HPDE6-E6E7 (cell line): Measurements from ENCODE around the gene SPECC1.
"Not testable (repeated sequence)": the region's sequence is repeated elsewhere in the genome, so short reads cannot be mapped to it uniquely, and the experiment has no call there.

Experiments
- DNase-seq: peaks from one replicate; pipeline ENCODE4 v3.0.0; 2011; ENCODE audit warnings: missing footprints; ENCODE audit errors: extremely low spot score

SPECC1 gene

DNA sequence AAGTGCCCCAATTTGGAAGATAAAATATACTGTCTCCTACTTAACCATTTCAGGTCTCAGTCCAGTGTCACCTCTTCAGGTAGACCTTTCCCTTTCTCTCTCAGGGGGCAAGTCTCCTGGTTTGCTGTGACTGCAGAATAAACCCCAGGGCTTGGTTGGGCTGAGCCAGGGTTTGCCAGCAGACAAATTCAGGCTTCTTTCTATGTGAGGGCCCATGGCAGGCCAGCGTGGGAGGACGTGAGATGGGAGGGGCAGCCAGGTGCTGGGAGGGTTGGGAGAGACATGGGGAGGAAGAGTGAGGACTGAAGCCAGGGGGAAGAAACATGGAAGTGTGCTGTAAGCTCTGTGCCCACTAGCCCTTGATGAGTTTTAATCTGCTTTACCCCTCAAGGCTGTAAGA lies 163.2 kb downstream of the SPECC1 start:
- DNase-seq, result no peak

DNA sequence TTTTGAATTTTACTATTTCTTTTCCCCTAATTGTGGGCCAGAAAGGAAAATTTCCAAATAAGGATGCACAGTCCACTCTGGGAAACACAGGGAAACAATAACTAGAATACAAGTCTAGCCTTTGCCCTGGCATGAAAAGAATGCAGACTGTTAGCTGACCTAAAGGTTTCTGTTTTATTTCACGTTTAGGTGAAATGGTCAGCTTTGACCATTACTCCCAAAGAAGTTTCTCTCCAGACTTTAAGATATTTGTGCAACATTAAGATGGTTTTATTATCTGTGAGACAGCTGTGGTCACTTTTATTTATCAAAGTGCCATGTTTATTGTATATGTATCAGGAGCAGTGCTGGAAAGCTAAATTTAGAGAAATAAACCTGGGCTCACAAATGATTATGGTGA lies 163.9 kb downstream of the SPECC1 start:
- DNase-seq, result no peak

DNA sequence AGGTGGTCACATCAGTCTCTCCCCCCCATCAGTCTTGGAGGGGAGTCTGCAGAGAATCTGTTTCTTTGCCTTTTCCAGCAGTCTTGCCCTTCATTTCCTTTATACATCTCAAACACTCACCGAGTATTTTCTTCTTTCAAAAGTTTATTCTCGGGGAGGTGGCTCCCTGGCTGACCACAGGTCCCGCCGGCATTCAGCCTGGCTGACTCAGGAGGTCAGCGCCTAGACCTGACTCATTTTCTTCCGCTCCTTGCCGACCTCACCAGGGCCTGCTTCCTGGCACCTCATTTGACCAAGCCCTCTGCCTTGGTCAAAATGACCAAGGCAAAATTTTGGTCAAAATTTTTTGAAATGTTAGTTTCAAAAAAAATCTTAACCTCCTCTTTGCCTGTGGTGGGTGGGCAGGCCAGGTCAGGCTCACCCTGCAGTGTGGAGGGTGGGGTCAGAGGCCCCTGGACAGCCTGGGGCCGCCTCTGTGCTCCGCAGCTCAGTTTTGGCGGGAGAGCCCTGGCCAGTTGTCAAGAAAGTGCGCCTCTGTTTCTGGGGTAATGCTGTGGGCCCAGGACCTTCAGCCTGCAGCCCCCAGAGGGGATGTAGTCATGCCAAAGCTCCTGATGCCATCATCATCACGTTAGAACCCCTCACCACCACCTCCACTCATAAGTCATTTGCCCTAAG lies 165.6 kb downstream of the SPECC1 start:
- no peak for DNase-seq

DNA sequence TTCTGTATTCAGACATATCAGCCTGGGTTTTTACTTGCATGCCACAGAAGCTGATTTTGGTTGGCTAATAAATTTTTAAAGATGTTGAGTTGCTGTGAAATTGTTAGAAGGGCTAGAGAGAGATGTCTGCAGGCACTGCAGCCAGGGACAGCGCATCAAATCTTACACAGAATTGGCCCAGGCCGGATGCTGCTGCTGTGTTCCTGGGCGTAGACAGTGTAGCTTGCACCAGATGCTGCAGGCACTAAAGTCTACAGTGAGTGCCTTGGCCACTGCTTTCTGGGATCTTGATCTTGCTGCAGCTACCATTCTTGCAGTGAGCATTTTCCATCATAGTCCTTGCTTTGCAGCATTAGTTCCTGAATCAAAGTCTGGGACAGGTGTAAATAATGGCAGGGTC lies 169.9 kb downstream of the SPECC1 start:
- DNase-seq, result no peak

DNA sequence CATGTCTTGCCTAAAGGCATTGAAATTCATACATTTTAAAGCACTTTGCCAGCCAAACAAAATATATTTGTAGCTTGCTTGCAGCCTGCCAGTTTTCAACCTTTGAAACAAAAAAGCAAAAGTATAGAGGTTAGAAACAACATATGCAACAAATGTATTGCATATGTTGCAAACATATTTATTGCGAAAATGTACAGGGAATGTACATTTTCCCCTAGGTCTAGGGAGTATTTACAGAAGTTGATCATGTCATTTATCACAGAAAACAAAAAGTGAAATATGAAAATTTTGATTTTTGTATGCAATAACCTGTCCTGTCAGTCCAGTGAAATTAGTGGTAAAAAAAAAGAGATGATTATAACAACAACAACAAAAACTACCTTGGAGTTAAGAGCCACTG lies 171.5 kb downstream of the SPECC1 start:
- no peak for DNase-seq

DNA sequence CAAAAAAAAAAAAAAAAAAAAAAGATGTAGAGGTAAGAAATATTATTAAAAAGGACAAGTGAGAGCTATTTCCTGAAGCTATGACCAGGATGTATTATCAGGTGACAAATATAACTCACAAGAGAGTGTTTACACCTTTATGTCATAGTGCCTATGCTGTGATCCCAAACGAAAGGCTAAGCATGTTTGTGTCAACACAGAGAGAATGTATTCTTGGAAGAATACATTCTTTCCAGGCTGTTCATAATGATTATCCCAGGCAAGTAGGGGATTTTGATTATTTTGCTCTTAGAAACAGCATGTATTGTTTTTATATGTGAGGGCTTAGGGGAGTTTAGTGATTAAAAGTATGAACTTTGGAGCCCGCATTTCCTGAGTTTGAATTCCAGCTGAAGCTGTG lies 175.0 kb downstream of the SPECC1 start:
- DNase-seq, result no peak

DNA sequence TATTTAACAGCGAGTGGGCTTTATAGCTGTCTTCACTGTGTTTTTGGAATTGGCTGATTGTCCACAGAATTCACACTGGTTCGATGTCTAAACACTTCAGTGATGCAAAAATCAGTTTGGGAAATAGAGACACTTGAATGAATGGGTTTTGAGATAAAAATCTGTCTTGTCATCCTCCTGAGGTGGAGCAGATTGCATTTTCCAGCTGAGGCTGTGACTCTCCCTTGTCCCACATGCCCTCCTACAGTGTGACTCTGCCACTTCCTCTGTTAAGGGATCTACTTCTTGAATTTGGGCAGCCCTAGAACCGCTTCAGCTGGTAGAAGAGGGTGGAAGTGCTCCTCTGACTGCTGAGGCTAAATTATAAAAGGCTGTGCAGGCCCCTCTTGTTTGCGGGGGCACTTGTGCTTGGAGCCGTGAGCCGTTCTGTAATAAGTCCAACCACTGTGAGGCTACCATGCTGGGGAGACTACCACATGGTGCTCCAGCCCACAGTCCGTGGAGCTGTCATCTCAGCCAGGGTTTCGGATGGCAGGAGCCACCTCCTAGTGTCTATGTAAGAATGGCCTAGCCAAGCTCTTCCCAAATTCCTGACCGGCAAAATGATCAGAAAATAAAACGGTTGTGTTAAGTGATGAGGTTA lies 175.9 kb downstream of the SPECC1 start:
- no peak for DNase-seq

DNA sequence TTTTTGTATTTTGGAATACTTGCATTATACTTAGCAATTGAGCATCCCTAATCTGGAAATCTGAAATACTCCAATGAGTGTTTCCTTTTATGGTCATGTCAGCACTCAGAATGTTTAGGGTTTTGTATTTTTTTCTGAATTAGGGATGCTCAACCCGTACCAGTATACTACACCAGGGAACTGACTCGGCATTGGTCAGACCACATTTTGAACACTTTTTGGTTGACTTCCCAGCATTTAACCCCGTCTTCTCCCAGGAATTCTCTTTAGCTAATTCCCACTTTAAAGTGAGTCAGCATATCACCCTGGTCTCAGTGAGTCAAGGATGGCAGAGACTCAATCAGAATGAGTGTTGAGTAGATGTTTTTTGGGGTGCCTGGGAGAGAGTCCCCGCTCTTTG lies 177.9 kb downstream of the SPECC1 start:
- no peak for DNase-seq

DNA sequence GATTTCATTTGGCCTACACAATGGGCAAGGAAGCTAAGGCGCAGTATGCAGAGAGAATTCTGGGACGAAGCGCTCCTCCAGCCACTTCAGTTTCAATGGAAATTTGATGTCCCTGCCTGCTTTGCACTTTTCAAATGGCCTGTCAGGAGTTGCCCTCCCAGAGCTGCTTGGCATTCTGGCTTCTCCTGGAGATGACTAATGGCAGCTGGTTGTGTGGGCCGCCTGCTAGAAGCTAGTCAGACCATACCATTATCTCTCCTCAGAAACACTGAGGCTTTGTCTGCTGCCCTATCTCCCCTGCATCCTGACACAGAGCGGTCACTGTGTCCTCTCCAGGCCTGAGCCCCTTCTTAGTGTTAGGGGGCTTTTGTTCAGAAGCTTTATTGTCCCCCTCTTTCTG lies 180.1 kb downstream of the SPECC1 start:
- DNase-seq, result peak; percentile 74

DNA sequence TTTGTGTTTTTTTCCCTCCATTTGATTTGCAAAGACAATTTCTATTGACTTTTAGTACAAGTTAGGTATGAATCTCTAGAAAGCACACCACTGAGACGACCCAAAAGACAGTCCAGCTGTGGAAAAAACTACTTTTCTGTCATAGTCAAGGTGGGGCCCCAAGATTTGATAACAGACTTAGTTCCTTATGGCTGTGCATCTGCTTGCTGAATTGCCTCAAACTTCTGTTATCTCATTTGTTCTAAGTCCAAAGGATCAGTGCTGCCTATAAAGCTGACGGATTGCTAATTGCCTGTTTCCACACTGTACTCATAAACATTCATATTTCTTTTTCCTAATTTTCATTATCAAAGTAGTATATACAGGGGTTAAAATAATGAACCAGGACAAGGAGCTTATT lies 180.8 kb downstream of the SPECC1 start:
- DNase-seq, result no peak

DNA sequence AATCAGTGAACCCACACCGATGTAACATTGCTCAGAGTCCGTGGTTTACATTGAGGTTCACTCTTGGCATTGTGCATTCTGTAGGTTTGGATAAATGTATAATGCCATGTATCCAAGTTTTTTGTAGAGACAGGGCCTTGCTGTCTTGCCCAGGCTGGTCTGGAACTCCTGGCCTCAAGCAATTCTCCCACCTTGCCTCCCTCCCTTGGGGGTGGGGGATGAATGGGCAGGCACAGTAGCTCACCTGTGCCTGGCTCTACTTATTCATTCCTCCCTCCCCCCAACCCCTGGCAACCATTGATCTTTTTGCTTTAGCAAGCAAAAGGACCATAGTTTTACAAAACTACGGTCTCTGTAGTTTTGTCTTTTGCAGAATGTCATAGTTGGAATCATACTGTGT lies 181.4 kb downstream of the SPECC1 start:
- no peak for DNase-seq

DNA sequence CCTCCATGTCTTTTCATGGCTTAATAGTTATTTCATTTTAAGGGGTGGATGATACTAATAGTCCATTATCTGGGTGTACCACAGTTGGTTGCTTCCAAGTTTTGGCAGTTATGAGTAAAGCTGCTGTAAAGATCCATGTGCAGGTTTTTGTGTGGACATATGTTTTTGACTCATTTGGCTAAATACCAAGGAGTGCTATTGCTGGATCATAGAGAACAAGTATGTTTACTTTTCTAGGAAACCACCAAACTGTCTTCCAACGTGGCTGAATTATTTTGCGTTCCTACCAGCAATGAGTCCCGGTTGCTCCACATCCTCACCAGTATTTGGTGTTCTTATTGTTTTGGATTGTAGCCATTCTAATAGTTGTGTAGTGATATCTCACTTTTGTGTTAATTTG lies 181.9 kb downstream of the SPECC1 start:
- DNase-seq, result no peak

DNA sequence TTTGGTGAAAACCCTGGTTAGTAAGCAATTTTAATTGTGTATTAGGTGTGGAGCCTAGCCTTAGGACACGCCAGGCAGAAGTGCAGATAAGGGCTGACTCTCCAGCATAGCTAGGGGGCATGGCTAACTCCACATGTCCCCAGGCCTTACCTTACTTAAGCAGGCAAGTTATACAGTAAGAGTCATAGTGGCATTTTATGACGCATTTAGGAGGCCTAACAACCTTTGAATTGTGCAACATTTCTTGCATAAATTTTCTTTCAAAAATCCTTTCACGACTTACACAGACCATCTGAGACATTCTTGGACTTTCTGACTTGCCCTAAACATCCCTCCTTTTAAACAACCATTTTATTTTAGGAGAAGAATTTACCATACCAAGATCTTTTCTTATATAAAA lies 187.1 kb downstream of the SPECC1 start:
- DNase-seq, result not testable (repeated sequence)

DNA sequence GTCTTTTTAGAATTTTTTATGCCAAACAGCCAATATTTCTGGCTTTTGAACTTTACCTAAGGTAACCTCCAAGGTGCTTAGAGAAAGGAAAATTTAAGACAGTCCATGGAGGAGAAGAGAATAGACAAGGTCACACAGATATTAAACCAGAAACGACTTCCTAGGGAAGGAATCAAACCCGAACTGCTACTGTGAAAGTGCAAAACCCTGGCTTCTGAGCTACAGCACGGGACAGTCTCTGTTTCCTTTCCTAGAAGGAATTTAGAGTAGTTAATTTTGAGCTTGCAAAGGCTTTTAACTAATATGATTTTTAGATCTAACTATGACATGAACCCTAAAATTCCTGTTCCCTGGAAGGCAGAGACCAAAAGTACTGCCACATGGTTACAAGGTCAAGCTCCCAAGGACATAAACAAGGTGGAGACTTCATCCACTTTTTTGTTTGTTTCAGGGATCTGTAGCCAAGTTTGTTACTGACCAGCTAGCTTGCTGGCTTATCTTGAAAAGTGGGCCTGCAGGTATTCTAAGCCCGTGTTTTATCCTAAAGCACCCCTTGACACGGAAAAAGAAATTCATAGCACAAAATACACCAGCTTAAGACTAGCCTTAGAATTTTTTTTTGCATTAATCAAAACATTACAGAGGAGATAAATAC lies 188.2 kb downstream of the SPECC1 start:
- no peak for DNase-seq

DNA sequence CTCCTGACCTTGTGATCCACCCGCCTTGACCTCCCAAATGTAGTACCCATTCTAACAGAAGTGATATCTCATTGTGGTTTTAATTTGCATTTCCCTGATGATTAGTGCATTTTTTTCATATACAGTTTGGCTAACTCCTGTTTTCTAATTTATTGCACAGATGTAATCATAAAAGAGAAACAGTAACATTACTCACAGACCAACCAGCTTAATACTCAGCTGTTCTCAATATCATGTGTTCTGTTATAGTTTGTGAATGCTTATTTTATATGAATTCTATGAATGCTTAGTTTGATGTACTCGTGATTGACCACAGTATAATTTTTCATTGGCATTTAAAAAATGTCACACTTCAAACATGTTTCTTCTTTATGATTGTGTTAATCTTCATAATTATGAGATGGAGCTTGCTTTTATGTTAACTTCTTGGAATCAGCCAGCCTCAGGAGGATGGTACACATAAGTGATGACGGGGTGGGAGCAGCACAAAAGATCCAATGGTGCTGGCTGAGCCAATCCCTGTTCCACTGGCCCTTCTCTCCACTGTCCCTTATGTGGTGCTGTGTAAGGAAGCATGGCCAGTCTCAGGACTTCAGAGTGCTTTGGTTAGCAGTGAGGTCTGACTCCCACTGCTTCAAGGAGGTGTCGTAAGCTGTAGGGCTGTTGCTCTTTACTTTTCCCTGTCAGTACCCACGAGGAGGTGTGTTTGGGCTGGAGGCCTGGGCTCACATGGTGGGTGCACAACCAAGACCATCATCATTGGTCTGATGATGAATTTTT lies 191.0 kb downstream of the SPECC1 start:
- no peak for DNase-seq

DNA sequence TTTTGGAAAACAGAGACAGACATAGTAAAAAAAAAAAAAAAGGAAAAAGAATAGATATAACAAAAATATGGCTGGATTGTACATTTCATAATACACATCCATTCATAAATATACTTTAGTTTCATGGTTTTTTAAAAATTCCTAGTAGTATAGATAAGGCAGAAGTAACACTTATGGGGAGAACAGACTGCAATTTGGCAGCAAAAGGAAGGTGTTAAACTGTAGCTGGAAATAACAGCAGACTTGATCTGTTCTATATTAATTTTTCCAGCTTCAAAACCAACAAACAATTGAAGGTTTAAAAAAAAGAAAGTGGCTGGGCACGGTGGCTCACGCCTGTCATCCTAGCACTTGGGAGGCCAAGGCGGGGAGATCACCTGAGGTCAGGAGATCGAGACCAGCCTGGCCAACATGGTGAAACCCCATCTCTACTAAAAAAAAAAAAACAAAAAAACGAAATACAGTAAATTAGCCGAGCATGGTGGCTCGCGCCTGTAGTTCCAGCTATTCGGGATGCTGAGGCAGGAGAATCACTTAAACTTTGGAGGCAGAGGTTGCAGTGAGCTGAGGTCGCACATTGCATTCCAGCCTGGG lies 191.8 kb downstream of the SPECC1 start:
- DNase-seq, result no peak

DNA sequence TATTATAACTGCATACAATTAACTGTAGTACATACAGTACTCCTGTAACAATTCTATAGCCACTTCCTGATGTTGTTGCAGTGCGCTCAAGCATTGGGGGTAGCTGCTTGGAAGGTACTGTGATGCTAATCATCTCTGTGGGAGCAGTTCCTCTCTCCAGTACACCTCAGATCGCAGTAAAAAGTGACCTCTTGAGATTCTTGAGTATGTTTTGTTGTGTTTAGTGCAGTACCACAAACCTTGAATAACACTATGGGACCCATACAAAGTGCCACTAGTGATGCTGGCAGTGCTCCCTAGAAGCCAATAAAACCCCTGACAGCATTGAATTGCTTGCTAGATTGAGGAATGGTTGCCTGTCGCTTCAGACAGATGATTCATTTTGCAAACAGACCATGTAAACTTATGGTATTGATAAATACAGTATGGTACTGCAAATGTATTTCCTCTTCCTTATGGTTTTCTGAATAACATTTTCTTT lies 193.0 kb downstream of the SPECC1 start:
- DNase-seq, result no peak

DNA sequence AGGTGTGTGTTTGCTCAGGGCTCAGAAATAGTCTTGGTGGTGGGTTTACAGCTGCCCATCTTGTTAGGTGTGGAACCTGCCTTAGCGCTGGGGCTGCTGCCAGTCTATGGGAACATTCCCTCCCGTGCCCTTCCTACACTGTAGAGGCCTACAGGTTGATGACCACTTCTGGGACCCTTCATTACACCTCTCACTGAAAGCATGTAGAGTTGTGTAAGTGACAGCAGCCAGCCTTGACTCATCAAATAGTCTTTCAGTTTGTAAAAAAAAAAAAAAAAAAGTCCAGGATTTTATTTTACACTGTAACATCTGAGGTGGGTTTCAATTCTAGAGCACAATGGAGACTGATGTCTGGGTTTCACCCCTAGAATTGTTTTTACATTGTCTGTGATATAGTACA lies 193.9 kb downstream of the SPECC1 start:
- DNase-seq, result no peak

DNA sequence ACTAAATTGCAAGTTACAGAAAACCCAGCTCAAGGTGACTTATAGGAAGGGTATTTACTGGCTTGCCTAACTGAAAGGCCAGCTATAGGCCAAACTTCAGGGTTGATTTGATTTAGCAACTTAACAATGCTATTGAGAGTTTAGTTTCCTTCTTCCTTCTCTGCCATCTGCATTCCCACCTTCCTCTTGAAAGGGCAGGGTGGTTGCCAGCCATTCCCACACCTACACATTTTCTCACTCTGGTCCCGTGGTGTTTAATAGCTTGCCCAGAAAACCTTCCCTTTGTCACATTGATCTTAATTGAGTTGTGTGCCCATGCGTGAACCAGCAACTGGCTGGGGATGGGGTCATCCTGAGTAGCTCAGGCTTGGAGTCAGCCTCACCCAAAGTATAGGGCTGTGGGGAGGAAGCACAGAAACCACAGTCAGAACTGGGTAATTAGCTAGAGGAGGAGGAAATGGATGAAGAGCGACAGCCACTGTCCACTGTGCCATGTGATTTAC lies 194.7 kb downstream of the SPECC1 start:
- DNase-seq, result no peak

DNA sequence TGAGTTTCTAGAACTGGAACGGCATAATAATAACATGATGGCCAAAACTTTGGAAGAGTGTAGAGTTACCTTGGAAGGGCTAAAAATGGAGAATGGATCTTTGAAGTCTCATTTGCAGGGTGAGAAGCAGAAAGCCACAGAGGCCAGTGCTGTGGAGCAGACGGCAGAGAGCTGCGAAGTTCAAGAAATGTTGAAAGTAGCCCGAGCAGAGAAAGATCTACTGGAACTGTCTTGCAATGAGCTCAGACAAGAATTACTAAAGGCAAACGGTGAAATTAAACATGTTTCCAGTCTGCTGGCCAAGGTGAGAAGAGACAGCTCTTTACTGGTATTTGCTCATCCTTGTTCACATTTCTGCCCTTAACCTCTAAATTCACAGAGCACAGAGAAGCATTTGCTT lies 196.4 kb downstream of the SPECC1 start:
- no peak for DNase-seq

DNA sequence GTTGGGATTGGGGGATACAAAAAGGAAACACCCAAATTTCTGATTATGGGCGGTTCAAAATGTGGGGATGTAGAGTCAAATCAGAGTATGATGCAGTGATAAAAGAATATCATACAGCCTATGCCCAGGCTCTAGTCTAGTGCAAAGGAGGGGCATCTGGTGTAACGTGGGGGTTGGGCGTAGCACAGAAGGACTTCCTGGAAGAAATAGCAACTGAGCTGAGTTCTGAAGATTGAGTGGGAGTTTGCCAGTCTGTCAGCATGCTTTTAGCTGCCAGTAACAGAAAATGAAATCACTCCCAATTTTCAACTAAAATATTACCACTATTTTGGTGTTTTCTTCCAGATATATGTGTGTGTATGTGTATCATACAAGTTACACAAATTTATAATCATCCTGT lies 196.9 kb downstream of the SPECC1 start:
- DNase-seq, result no peak

DNA sequence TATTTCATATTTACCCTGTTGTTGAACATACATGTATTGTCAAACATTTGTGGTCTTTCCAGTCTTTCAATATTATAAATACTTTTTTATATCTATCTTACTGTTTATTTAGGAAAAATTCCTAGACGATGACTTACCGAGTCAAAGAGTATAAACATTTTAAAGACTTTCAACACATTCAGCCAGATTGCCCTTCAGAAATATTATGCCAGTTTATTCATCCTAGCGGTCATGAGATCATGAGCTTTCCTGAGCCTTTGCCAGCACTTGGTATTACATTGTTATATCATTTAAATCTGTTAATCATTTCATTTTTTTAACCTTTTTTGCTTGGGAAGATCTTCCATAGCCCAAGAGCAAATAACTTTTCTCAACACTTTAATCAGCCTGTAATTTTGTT lies 197.4 kb downstream of the SPECC1 start:
- no peak for DNase-seq
